Iris pigment epithelial cell (primary cell): Measurements from ENCODE around the gene TLL1.

Source experiments
- DNase-seq: peaks from one replicate; pipeline ENCODE4 v3.0.0-alpha.2; 2011; ENCODE audit warnings: low read depth

TLL1 gene

GRCh38 chr4:166049036-166049435 lies 176.0 kb downstream of the TLL1 start:
- DNase-seq, result no peak

DNA sequence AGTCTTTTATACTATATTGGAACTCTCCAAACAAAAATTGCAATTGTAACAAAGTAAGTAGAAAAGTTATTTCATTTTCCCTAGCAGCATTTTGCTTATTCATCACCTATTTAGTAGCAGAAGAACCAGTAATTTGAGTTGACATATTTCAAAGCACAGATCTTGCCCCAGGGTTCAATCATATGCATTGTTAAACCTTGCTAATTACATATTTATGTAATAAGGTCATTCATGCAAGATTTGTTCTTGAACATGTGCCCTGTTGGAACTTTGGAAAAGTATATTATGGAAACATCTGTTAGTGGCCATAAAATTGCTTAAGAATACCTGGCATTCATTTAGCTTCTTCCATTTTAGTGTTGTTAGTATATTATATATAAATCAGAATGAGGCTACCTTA lies 191.7 kb downstream of the TLL1 start:
- no peak for DNase-seq

DNA sequence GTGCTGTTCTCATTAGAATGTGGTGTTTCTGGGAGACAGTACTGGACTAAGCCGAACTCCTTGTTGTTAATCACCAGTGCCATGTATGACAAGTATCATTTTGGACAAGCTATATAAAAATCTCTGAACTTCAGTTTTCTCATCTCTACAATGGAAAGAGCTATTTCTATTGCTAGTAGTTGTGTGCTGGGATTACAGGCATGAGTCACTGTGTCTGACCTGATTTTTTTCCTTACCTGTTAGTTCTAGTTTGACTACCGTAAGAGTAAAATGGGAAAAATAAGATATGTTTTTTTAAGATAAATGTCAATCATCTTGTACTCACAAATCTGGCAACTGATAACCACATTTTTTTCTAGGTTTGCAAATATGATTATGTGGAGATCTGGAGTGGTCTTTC lies 192.3 kb downstream of the TLL1 start:
- no peak for DNase-seq

GRCh38 chr4:166066936-166067335 lies 193.9 kb downstream of the TLL1 start:
- DNase-seq, result no peak

DNA sequence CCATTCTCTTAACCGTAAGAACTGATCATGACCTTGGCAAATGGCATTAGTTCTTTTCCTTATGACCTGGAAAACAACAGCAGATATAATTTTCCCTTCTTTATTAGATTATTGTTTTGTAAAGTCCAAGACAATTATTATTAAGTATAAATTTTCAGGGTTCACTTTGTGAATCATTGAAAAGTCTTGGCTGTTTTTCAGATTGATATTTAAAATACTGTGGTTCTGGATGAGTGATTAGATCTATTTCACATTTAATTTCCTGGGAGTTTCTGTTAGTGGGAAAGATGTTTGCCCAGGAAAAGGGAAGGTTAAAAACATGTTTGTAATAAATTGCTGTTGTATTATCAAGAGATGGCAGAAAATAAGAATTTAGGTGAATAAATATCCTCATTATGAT lies 194.9 kb downstream of the TLL1 start:
- DNase-seq, result no peak

- no peak for DNase-seq
These were observed 200.7 kb downstream of the TLL1 start for GRCh38 chr4:166073783-166074182.

DNA sequence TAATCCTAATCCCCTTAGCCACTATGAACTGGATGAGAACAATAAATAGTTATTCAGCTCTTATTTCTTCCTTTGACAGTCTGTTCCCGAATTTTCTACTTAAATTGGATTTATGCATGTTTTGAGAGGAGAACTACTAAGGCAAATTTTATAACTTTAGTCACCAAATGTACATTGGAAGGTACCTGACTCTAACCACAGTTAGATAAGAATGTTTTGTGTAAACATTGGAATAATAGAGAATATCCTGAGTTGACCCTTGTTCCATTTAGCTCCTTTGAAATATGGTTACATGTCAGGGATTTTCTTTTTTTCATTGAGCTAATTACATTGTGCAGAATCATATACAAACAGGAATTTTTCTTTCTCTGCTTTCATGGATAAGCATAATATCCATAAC lies 202.6 kb downstream of the TLL1 start:
- DNase-seq, result no peak

DNA sequence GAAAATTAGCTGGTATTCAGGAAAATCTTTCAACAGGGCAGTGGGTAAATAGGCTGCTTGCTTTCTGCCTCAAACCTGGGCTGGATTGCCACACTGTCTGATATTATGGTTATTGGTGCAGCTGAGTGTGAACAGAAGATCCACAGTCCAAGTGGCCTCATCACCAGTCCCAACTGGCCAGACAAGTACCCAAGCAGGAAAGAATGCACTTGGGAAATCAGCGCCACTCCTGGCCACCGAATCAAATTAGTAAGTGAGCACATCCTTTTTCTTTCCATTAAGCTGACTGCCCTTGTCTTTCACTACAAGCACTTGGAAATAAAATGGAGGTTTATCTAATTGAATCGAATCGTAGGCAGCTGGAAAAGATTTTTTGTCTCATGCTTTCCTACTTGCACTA lies 204.7 kb downstream of the TLL1 start:
- no peak for DNase-seq

- DNase-seq, result no peak
These were observed 205.3 kb downstream of the TLL1 start for GRCh38 chr4:166078383-166078782.

GRCh38 chr4:166078955-166079354 lies 205.9 kb downstream of the TLL1 start:
- DNase-seq, result peak; percentile 19

GRCh38 chr4:166087569-166087968 lies 214.5 kb downstream of the TLL1 start:
- DNase-seq, result no peak

DNA sequence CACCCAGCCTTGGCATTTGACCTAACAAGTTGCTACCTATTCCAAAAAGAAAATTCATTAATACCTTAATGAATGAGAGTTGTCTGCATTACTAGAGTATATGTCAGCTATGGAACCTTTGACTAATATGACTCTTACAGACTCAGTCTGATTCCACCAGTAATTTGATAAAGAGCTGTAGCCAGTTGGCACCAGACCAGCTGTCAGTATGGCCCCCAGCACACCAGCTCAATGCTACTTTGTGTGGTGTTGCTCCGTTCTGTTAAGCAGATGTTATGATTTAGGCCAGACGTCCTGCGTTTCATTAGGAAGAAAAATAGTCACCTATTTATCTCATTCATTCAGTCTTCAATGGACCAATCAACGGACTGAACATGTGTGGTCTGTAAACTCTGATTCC lies 215.5 kb downstream of the TLL1 start:
- no peak for DNase-seq

DNA sequence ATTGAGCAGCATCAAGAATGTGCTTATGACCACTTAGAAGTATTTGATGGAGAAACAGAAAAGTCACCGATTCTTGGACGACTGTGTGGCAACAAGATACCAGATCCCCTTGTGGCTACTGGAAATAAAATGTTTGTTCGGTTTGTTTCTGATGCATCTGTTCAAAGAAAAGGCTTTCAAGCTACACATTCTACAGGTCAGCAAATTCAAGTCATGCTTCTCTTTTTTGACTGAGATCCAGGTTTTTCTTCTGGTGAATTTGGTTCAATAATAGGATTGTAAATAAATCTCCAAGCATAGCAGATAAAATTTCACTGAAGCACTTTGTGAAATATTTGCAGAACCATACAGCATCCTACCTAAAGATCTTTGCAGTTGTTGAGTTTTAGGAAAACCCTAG lies 218.1 kb downstream of the TLL1 start:
- no peak for DNase-seq

DNA sequence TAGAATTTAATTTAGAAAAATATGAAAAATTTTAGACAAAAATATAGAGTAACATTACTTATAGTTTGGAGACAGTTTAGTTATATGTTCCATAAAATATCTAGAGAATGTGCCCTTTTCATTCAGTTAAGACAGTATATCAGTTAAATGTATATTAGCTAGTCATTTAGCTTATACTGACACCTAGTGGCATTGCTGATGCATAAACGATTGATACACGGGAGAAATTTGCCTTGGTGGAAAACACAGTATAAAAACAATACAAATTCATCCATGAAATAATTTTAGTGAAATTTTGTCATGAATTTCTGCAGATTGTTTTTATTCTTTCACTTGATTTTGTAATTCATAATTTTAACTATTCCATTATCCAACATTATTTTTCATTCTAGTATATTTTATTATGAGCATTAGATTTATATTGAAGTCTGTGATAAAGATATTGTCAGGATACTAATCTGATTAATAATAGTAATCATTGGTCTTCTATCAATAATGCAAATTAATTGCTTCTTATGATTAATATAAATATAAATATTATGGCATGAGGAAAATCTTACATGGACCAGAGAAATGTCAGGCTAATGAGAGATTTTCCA lies 219.0 kb downstream of the TLL1 start:
- DNase-seq, result peak; percentile 38

- no peak for DNase-seq
These were observed 219.8 kb downstream of the TLL1 start for GRCh38 chr4:166092797-166093290.

DNA sequence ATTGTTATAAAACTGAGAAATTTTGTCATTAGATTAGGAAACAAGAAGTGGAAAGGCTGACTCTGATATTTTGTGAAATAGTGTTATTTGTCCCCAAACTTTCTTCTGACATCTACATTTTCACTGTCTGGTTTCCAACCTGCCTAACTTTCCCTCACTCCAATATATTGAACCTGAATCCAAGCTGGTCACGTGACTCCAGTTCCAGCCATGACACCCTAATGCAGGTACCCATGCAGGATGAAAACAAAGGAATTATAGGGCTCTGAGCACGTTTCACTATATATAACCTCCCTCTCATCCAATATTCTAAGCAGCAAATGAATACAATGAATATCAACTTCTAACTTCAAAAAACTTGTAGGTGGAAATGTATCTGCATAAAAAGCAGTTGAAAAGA lies 231.6 kb downstream of the TLL1 start:
- no peak for DNase-seq

GRCh38 chr4:166121897-166122296 lies 248.9 kb downstream of the TLL1 start:
- DNase-seq, result no peak

GRCh38 chr4:166123546-166123945 lies 250.5 kb downstream of the TLL1 start:
- no peak for DNase-seq

DNA sequence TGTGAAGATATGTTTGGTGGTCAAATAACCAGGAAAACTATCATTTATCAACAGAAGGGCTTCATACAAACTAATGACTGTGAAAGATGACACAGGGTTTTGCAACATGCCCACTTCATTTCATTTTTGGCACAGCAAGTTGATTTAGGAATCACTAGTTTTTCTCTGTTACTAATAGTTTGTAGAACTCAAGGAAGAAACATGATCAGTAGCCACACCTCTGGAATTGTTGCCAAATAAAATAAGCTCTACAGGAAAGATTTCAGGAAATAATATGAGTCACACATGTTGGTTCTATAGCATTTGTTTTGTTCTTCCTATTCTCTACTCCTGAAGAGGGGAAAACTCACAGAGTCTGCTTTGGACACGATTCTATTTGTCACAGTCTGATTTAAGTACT lies 255.4 kb downstream of the TLL1 start:
- DNase-seq, result peak; percentile 26

GRCh38 chr4:166134285-166134684 lies 261.2 kb downstream of the TLL1 start:
- DNase-seq, result no peak

- no peak for DNase-seq
These were observed 267.9 kb downstream of the TLL1 start for GRCh38 chr4:166140951-166141350.

DNA sequence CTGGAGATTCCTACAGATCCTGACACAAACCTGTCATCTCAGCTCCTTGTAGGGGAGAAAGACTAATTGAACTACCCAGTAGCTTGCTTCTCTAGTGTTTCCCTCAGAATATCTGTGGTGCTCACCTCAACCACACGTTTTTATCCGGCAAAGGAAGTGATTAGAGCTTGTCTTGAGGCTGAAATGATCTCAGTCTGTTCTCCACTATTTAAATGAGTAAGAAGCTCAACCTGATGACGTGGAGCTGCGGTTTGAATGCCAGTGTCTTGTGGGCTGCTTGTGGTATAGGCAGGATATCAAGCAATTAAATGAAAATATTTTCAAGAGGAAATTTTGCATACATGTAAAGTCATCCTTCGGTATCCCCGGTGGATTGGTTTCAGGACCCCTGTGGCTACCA lies 270.2 kb downstream of the TLL1 start:
- no peak for DNase-seq

DNA sequence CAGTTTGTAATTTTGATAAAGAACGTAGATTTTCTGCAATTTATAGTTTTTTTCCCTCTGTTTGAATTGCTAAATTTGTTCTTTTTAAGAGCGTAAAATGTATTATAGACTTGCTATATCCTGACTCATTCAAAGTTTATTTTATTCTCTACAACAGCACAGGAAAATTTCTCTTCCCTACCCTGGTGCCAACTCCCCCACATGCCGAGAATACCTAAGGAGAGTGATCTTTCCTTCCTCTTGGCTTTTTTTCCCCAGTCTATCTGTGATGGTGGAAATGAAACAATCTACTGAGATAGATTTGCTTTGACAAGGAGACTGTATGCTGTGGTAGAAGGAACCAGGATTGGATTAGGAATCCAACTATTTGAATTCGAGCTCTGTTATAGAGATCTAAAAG lies 271.6 kb downstream of the TLL1 start:
- DNase-seq, result peak; percentile 4

DNA sequence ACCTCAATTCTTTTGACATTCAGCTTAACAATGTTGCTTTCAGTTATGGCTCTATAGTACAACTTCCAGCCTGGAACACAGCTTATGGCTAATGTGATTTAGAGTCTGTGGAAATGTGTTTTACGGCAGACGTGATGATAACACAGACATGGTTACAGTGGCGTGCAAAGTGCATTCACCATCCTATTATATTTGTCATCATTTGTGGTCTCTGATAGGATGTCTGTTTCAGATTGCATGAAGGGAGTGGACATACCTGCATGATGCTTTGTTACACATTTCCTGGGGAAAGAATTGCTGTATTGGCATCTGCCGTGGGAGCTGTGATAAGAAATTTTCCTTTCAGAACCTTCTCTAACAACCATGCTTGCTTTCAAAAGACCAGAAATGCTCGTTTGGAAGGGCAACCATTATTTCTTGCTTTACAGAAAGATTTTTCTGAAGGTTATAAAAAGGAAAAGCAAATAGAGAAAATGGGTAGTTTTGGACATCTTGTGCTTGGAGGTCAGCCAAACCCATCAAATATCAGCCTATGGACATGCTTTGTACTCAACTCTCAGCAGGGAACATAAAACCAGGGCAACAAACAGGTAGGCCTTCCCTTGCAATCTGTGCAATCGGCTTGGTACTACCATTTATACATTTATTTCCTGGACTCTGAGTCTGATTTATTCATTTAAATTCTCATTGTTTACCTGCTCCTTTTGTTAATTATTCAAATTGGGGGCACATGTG lies 273.9 kb downstream of the TLL1 start:
- DNase-seq, result no peak
